Measurements from ENCODE around the gene PPM1N.

PPM1N gene

GRCh38 chr19:45500918-45501729, 2.9 kb downstream of the PPM1N start:
- H3K4me1 Mint-ChIP-seq, result peaks cover 39% of the 10 kb centered on the region
- no peaks in the 10 kb centered on the region for H3K9me3 Mint-ChIP-seq
- DNase-seq (ENCODE audit: low spot score in 2 of 2) (no peak), ATAC-seq (replicated peaks; ENCODE audit: extremely low read depth, poor library complexity, severe bottlenecking) (no peak)
- H3K27me3 Mint-ChIP-seq, result no peaks in the 10 kb centered on the region
- H3K36me3 Mint-ChIP-seq (ENCODE audit: insufficient read depth), result peaks cover 7% of the 10 kb centered on the region
- H3K27ac Mint-ChIP-seq (ENCODE audit: low read depth), result no peak overlapping the region
- no peak overlapping the region for H3K4me3 Mint-ChIP-seq

- no peak for ATAC-seq (replicated peaks; ENCODE audit: extremely low read depth, poor library complexity, severe bottlenecking)
- Mint-ChIP-seq H3K4me1 (peaks cover 39% of the 10 kb centered on the region), H3K9me3 (no peaks in the 10 kb centered on the region)
Observed at GRCh38 chr19:45501730-45502014, 3.4 kb downstream of the PPM1N start.

GRCh38 chr19:45502111-45502510, 3.9 kb downstream of the PPM1N start:
- H3K9me3 Mint-ChIP-seq, result no peaks in the 10 kb centered on the region
- no peak overlapping the region for H3K4me3 Mint-ChIP-seq
- peaks cover 35% of the 10 kb centered on the region for H3K4me1 Mint-ChIP-seq
- ATAC-seq (replicated peaks; ENCODE audit: extremely low read depth, poor library complexity, severe bottlenecking), result no peak
- no peak overlapping the region for H3K27ac Mint-ChIP-seq (ENCODE audit: low read depth)
- no peaks in the 10 kb centered on the region for H3K27me3 Mint-ChIP-seq
- no peak for DNase-seq (ENCODE audit: low spot score in 2 of 2)
- H3K36me3 Mint-ChIP-seq (ENCODE audit: insufficient read depth), result peaks cover 8% of the 10 kb centered on the region

More at GRCh38 chr19:45501730-45502014, 3.4 kb downstream of the PPM1N start:
- H3K27ac Mint-ChIP-seq (ENCODE audit: low read depth), result no peak overlapping the region
- no peak for DNase-seq (ENCODE audit: low spot score in 2 of 2)
- H3K36me3 Mint-ChIP-seq (ENCODE audit: insufficient read depth), result peaks cover 7% of the 10 kb centered on the region
- no peaks in the 10 kb centered on the region for H3K27me3 Mint-ChIP-seq
- H3K4me3 Mint-ChIP-seq, result no peak overlapping the region

GRCh38 chr19:45503909-45504308, 5.7 kb downstream of the PPM1N start:
- ATAC-seq (replicated peaks; ENCODE audit: extremely low read depth, poor library complexity, severe bottlenecking) (no peak), DNase-seq (ENCODE audit: low spot score in 2 of 2) (no peak)
- no peaks in the 10 kb centered on the region for H3K27me3 Mint-ChIP-seq
- H3K36me3 Mint-ChIP-seq (ENCODE audit: insufficient read depth), result peaks cover 11% of the 10 kb centered on the region
- peaks cover 25% of the 10 kb centered on the region for H3K4me1 Mint-ChIP-seq
- no peaks in the 10 kb centered on the region for H3K9me3 Mint-ChIP-seq
- no peak overlapping the region for H3K27ac Mint-ChIP-seq (ENCODE audit: low read depth)
- H3K4me3 Mint-ChIP-seq, result no peak overlapping the region

- Mint-ChIP-seq H3K36me3 (ENCODE audit: insufficient read depth) (peaks cover 10% of the 10 kb centered on the region), H3K4me3 (peak overlapping the region; percentile 100), H3K27ac (ENCODE audit: low read depth) (peak overlapping the region; percentile 99), H3K4me1 (peaks cover 32% of the 10 kb centered on the region), H3K9me3 (no peaks in the 10 kb centered on the region), H3K27me3 (no peaks in the 10 kb centered on the region)
- ATAC-seq (replicated peaks; ENCODE audit: extremely low read depth, poor library complexity, severe bottlenecking), result no peak
- no peak for DNase-seq (ENCODE audit: low spot score in 2 of 2)
Observed at GRCh38 chr19:45505151-45505995, 7.1 kb downstream of the PPM1N start.

GRCh38 chr19:45505996-45506245, 7.7 kb downstream of the PPM1N start:
- no peak for ATAC-seq (replicated peaks; ENCODE audit: extremely low read depth, poor library complexity, severe bottlenecking)
- Mint-ChIP-seq H3K4me1 (peaks cover 34% of the 10 kb centered on the region), H3K9me3 (no peaks in the 10 kb centered on the region), H3K27me3 (no peaks in the 10 kb centered on the region), H3K27ac (ENCODE audit: low read depth) (peak overlapping the region; percentile 99), H3K4me3 (peak overlapping the region; percentile 100), H3K36me3 (ENCODE audit: insufficient read depth) (peaks cover 10% of the 10 kb centered on the region)
- no peak for DNase-seq (ENCODE audit: low spot score in 2 of 2)

- peak; percentile 96 to 97 for DNase-seq (ENCODE audit: low spot score in 2 of 2)
- peak; percentile 86 for ATAC-seq (replicated peaks; ENCODE audit: extremely low read depth, poor library complexity, severe bottlenecking)
- H3K4me1 Mint-ChIP-seq, result peaks cover 34% of the 10 kb centered on the region
- H3K27me3 Mint-ChIP-seq, result no peaks in the 10 kb centered on the region
- H3K27ac Mint-ChIP-seq (ENCODE audit: low read depth), result peak overlapping the region; percentile 99
- H3K4me3 Mint-ChIP-seq, result peak overlapping the region; percentile 100
- no peaks in the 10 kb centered on the region for H3K9me3 Mint-ChIP-seq
- peaks cover 13% of the 10 kb centered on the region for H3K36me3 Mint-ChIP-seq (ENCODE audit: insufficient read depth)
Observed at GRCh38 chr19:45506246-45506988, 8.2 kb downstream of the PPM1N start.

GRCh38 chr19:45506989-45507871, 9.0 kb downstream of the PPM1N start, which contains the start of gene VASP:
VASP (plus strand) TSS chr19:45507479; CDS start chr19:45507772, 293 bp downstream.
- H3K9me3 Mint-ChIP-seq, result no peaks in the 10 kb centered on the region
- ATAC-seq (replicated peaks; ENCODE audit: extremely low read depth, poor library complexity, severe bottlenecking) (peak; percentile 77), DNase-seq (ENCODE audit: low spot score in 2 of 2) (peak; percentile 80 to 90)
- peaks cover 16% of the 10 kb centered on the region for H3K36me3 Mint-ChIP-seq (ENCODE audit: insufficient read depth)
- H3K4me1 Mint-ChIP-seq, result peaks cover 38% of the 10 kb centered on the region
- H3K27ac Mint-ChIP-seq (ENCODE audit: low read depth), result peak within 1 kb of the TSS; percentile 99
- H3K4me3 Mint-ChIP-seq, result peak within 1 kb of the TSS; percentile 100
- H3K27me3 Mint-ChIP-seq, result no peaks in the 10 kb centered on the region

- Mint-ChIP-seq H3K4me1 (peaks cover 42% of the 10 kb centered on the region), H3K9me3 (no peaks in the 10 kb centered on the region), H3K4me3 (peak overlapping the region; percentile 100), H3K36me3 (ENCODE audit: insufficient read depth) (peaks cover 17% of the 10 kb centered on the region), H3K27ac (ENCODE audit: low read depth) (peak overlapping the region; percentile 99), H3K27me3 (no peaks in the 10 kb centered on the region)
- DNase-seq (ENCODE audit: low spot score in 2 of 2) (no peak), ATAC-seq (replicated peaks; ENCODE audit: extremely low read depth, poor library complexity, severe bottlenecking) (no peak)
Observed at GRCh38 chr19:45507872-45508416, 9.7 kb downstream of the PPM1N start.

GRCh38 chr19:45508417-45508860, 10.2 kb downstream of the PPM1N start:
- no peaks in the 10 kb centered on the region for H3K27me3 Mint-ChIP-seq
- H3K4me3 Mint-ChIP-seq, result peak overlapping the region; percentile 100
- H3K4me1 Mint-ChIP-seq, result peaks cover 46% of the 10 kb centered on the region
- no peaks in the 10 kb centered on the region for H3K9me3 Mint-ChIP-seq
- H3K27ac Mint-ChIP-seq (ENCODE audit: low read depth), result peak overlapping the region; percentile 99
- ATAC-seq (replicated peaks; ENCODE audit: extremely low read depth, poor library complexity, severe bottlenecking), result no peak
- DNase-seq (ENCODE audit: low spot score in 2 of 2), result no peak
- peaks cover 17% of the 10 kb centered on the region for H3K36me3 Mint-ChIP-seq (ENCODE audit: insufficient read depth)

- Mint-ChIP-seq H3K4me3 (peak overlapping the region; percentile 100), H3K4me1 (peaks cover 52% of the 10 kb centered on the region), H3K36me3 (ENCODE audit: insufficient read depth) (peaks cover 17% of the 10 kb centered on the region), H3K27me3 (no peaks in the 10 kb centered on the region), H3K9me3 (no peaks in the 10 kb centered on the region), H3K27ac (ENCODE audit: low read depth) (peak overlapping the region; percentile 99)
- DNase-seq (ENCODE audit: low spot score in 2 of 2) (no peak), ATAC-seq (replicated peaks; ENCODE audit: extremely low read depth, poor library complexity, severe bottlenecking) (no peak)
Observed at GRCh38 chr19:45508861-45509691, 10.8 kb downstream of the PPM1N start.
